Measurements from ENCODE around the gene PATL2.

The PATL2 gene

GRCh38 chr15:44656298-44656697 is 54.8 kb downstream of the PATL2 start:
- H3K14ac ChIP-seq (ENCODE audit: low read length): no peak overlapping the region
- no peaks in the 10 kb centered on the region for H3K27me3 ChIP-seq (ENCODE audit: control insufficient read depth in 3 of 3, insufficient read depth in 3 of 3, low read depth in 1 of 3, low read length in 3 of 3)
- H4K91ac ChIP-seq (ENCODE audit: low read depth, low read length, poor library complexity): no peak overlapping the region
- H2BK12ac ChIP-seq (ENCODE audit: low read length): no peak overlapping the region
- no peak overlapping the region for H3K4me2 ChIP-seq (ENCODE audit: insufficient read depth, low read length, poor library complexity, severe bottlenecking)
- no peak overlapping the region for H3K27ac ChIP-seq (replicated peaks; ENCODE audit: low read length)
- no CpG with 5 or more reads among the region's 1 CpG for WGBS, 2 donors (ENCODE audit: extremely low coverage in 2 of 2, insufficient read length in 2 of 2, insufficient replicate concordance in 1 of 2)
- no peaks in the 10 kb centered on the region for H3K4me1 ChIP-seq (ENCODE audit: control insufficient read depth in 2 of 2, insufficient read depth in 1 of 2, low read depth in 1 of 2, low read length in 2 of 2)
- H4K8ac ChIP-seq (ENCODE audit: low read depth, low read length): no peak overlapping the region
- H3K4ac ChIP-seq (ENCODE audit: low read length): no peak overlapping the region
- no peak overlapping the region for H2BK120ac ChIP-seq (ENCODE audit: low read depth, low read length)
- no peaks in the 10 kb centered on the region for H3K9me3 ChIP-seq (replicated peaks in 1 of 2; ENCODE audit: control insufficient read depth in 2 of 2, insufficient read depth in 1 of 2, low read depth in 1 of 2, low read length in 2 of 2)
- no peak overlapping the region for H3K4me3 ChIP-seq (ENCODE audit: low read length in 2 of 2)
- H3K36me3 ChIP-seq (replicated peaks in 1 of 2; ENCODE audit: control insufficient read depth in 2 of 2, insufficient read depth in 2 of 2, low read length in 2 of 2): peaks cover 9 to 87% of the 10 kb centered on the region in 2 donors
- no peak overlapping the region for H2BK15ac ChIP-seq (ENCODE audit: low read length)
- no peak overlapping the region for H2BK5ac ChIP-seq (ENCODE audit: low read length)
- H2AK5ac ChIP-seq (ENCODE audit: low read depth, low read length): no peak overlapping the region
- H3K23ac ChIP-seq (ENCODE audit: low read depth, low read length, poor library complexity): no peak overlapping the region
- no peak overlapping the region for H2AFZ ChIP-seq (ENCODE audit: low read length)
- no peaks in the 10 kb centered on the region for H3K79me1 ChIP-seq (ENCODE audit: low read depth, low read length)
- no peak for DNase-seq (ENCODE audit: low spot score)
- H3K18ac ChIP-seq (ENCODE audit: low read length): no peak overlapping the region
- H3K9ac ChIP-seq (ENCODE audit: low read depth, low read length, poor library complexity): no peak overlapping the region

GRCh38 chr15:44654858-44655257 is 56.3 kb downstream of the PATL2 start:
- H4K91ac ChIP-seq (ENCODE audit: low read depth, low read length, poor library complexity): no peak overlapping the region
- no peaks in the 10 kb centered on the region for H3K9me3 ChIP-seq (replicated peaks in 1 of 2; ENCODE audit: control insufficient read depth in 2 of 2, insufficient read depth in 1 of 2, low read depth in 1 of 2, low read length in 2 of 2)
- no peak overlapping the region for H2AK5ac ChIP-seq (ENCODE audit: low read depth, low read length)
- no peak for DNase-seq (ENCODE audit: low spot score)
- H3K36me3 ChIP-seq (replicated peaks in 1 of 2; ENCODE audit: control insufficient read depth in 2 of 2, insufficient read depth in 2 of 2, low read length in 2 of 2): peaks cover 10 to 92% of the 10 kb centered on the region in 2 donors
- H2BK120ac ChIP-seq (ENCODE audit: low read depth, low read length): no peak overlapping the region
- H3K27me3 ChIP-seq (ENCODE audit: control insufficient read depth in 3 of 3, insufficient read depth in 3 of 3, low read depth in 1 of 3, low read length in 3 of 3): no peaks in the 10 kb centered on the region
- H3K18ac ChIP-seq (ENCODE audit: low read length): no peak overlapping the region
- no peak overlapping the region for H3K14ac ChIP-seq (ENCODE audit: low read length)
- H2BK15ac ChIP-seq (ENCODE audit: low read length): no peak overlapping the region
- no CpG with 5 or more reads among the region's 6 CpGs for WGBS, 2 donors (ENCODE audit: extremely low coverage in 2 of 2, insufficient read length in 2 of 2, insufficient replicate concordance in 1 of 2)
- no peak overlapping the region for H3K27ac ChIP-seq (replicated peaks; ENCODE audit: low read length)
- no peak overlapping the region for H3K9ac ChIP-seq (ENCODE audit: low read depth, low read length, poor library complexity)
- no peak overlapping the region for H3K4ac ChIP-seq (ENCODE audit: low read length)
- H2BK12ac ChIP-seq (ENCODE audit: low read length): no peak overlapping the region
- H3K79me1 ChIP-seq (ENCODE audit: low read depth, low read length): no peaks in the 10 kb centered on the region
- H3K4me1 ChIP-seq (ENCODE audit: control insufficient read depth in 2 of 2, insufficient read depth in 1 of 2, low read depth in 1 of 2, low read length in 2 of 2): no peaks in the 10 kb centered on the region
- H3K23ac ChIP-seq (ENCODE audit: low read depth, low read length, poor library complexity): no peak overlapping the region
- H4K8ac ChIP-seq (ENCODE audit: low read depth, low read length): no peak overlapping the region
- H2BK5ac ChIP-seq (ENCODE audit: low read length): no peak overlapping the region
- no peak overlapping the region for H2AFZ ChIP-seq (ENCODE audit: low read length)
- no peak overlapping the region for H3K4me3 ChIP-seq (ENCODE audit: low read length in 2 of 2)
- H3K4me2 ChIP-seq (ENCODE audit: insufficient read depth, low read length, poor library complexity, severe bottlenecking): no peak overlapping the region

GRCh38 chr15:44647637-44648036 is 63.5 kb downstream of the PATL2 start:
- Histone ChIP-seq H2BK5ac (ENCODE audit: low read length) (no peak overlapping the region), H3K18ac (ENCODE audit: low read length) (no peak overlapping the region), H3K27ac (replicated peaks; ENCODE audit: low read length) (no peak overlapping the region), H3K4me2 (ENCODE audit: insufficient read depth, low read length, poor library complexity, severe bottlenecking) (no peak overlapping the region), H2AFZ (ENCODE audit: low read length) (no peak overlapping the region), H3K9ac (ENCODE audit: low read depth, low read length, poor library complexity) (no peak overlapping the region), H2BK15ac (ENCODE audit: low read length) (no peak overlapping the region), H3K23ac (ENCODE audit: low read depth, low read length, poor library complexity) (no peak overlapping the region), H3K79me1 (ENCODE audit: low read depth, low read length) (no peaks in the 10 kb centered on the region), H2BK120ac (ENCODE audit: low read depth, low read length) (no peak overlapping the region), H3K4me3 (ENCODE audit: low read length in 2 of 2) (no peak overlapping the region), H3K4me1 (ENCODE audit: control insufficient read depth in 2 of 2, insufficient read depth in 1 of 2, low read depth in 1 of 2, low read length in 2 of 2) (no peaks in the 10 kb centered on the region), H3K14ac (ENCODE audit: low read length) (no peak overlapping the region), H4K91ac (ENCODE audit: low read depth, low read length, poor library complexity) (no peak overlapping the region), H3K4ac (ENCODE audit: low read length) (no peak overlapping the region), H3K36me3 (replicated peaks in 1 of 2; ENCODE audit: control insufficient read depth in 2 of 2, insufficient read depth in 2 of 2, low read length in 2 of 2) (peaks cover 9 to 81% of the 10 kb centered on the region in 2 donors), H2BK12ac (ENCODE audit: low read length) (no peak overlapping the region), H2AK5ac (ENCODE audit: low read depth, low read length) (no peak overlapping the region), H4K8ac (ENCODE audit: low read depth, low read length) (no peak overlapping the region), H3K9me3 (replicated peaks in 1 of 2; ENCODE audit: control insufficient read depth in 2 of 2, insufficient read depth in 1 of 2, low read depth in 1 of 2, low read length in 2 of 2) (peaks cover 0 to 14% of the 10 kb centered on the region in 2 donors), H3K27me3 (ENCODE audit: control insufficient read depth in 3 of 3, insufficient read depth in 3 of 3, low read depth in 1 of 3, low read length in 3 of 3) (no peaks in the 10 kb centered on the region)
- DNase-seq (ENCODE audit: low spot score): no peak

GRCh38 chr15:44647036-44647435 is 64.1 kb downstream of the PATL2 start:
- no CpG with 5 or more reads among the region's 1 CpG for WGBS, 2 donors (ENCODE audit: extremely low coverage in 2 of 2, insufficient read length in 2 of 2, insufficient replicate concordance in 1 of 2)
- Histone ChIP-seq H3K4me2 (ENCODE audit: insufficient read depth, low read length, poor library complexity, severe bottlenecking) (no peak overlapping the region), H2AK5ac (ENCODE audit: low read depth, low read length) (no peak overlapping the region), H3K27ac (replicated peaks; ENCODE audit: low read length) (no peak overlapping the region), H3K9ac (ENCODE audit: low read depth, low read length, poor library complexity) (no peak overlapping the region), H3K79me1 (ENCODE audit: low read depth, low read length) (no peaks in the 10 kb centered on the region), H2BK5ac (ENCODE audit: low read length) (no peak overlapping the region), H2BK120ac (ENCODE audit: low read depth, low read length) (no peak overlapping the region), H3K4ac (ENCODE audit: low read length) (no peak overlapping the region), H3K23ac (ENCODE audit: low read depth, low read length, poor library complexity) (no peak overlapping the region), H3K9me3 (replicated peaks in 1 of 2; ENCODE audit: control insufficient read depth in 2 of 2, insufficient read depth in 1 of 2, low read depth in 1 of 2, low read length in 2 of 2) (peaks cover 0 to 14% of the 10 kb centered on the region in 2 donors), H3K18ac (ENCODE audit: low read length) (no peak overlapping the region), H4K91ac (ENCODE audit: low read depth, low read length, poor library complexity) (no peak overlapping the region), H3K36me3 (replicated peaks in 1 of 2; ENCODE audit: control insufficient read depth in 2 of 2, insufficient read depth in 2 of 2, low read length in 2 of 2) (peaks cover 9 to 77% of the 10 kb centered on the region in 2 donors), H3K4me3 (ENCODE audit: low read length in 2 of 2) (no peak overlapping the region), H4K8ac (ENCODE audit: low read depth, low read length) (no peak overlapping the region), H3K27me3 (ENCODE audit: control insufficient read depth in 3 of 3, insufficient read depth in 3 of 3, low read depth in 1 of 3, low read length in 3 of 3) (no peaks in the 10 kb centered on the region), H2BK15ac (ENCODE audit: low read length) (no peak overlapping the region), H2AFZ (ENCODE audit: low read length) (no peak overlapping the region), H3K4me1 (ENCODE audit: control insufficient read depth in 2 of 2, insufficient read depth in 1 of 2, low read depth in 1 of 2, low read length in 2 of 2) (no peaks in the 10 kb centered on the region), H3K14ac (ENCODE audit: low read length) (no peak overlapping the region), H2BK12ac (ENCODE audit: low read length) (no peak overlapping the region)
- DNase-seq (ENCODE audit: low spot score): no peak

All from neuronal stem cell (in vitro differentiated cells).